ENCODE data around the gene BPIFB6. TPM values are rescaled to one million over a fixed set of nuclear protein-coding genes. Genes with fewer than 3 reads are reported as not detected.

Gene BPIFB6
- total RNA-seq, 1 experiment from 2014 or later: not detected

GRCh38 chr20:33067806-33068205 lies 36.4 kb downstream of the BPIFB6 start:
- CTCF ChIA-PET: no interaction called here
- in situ Hi-C loops (cut with HindIII; ENCODE audit: low pct_unique_long_range_greater_than_20kb, low sequenced_read_pairs): no loop called here
- POLR2A ChIA-PET: no interaction called here
- DNase-seq (ENCODE audit: low read depth, low spot score): no peak
- Histone ChIP-seq H3K27me3 (ENCODE audit: control insufficient read depth, insufficient read depth, low read length) (no peaks in the 10 kb centered on the region), H3K27ac (ENCODE audit: low read length) (no peak overlapping the region), H3K9me3 (ENCODE audit: control insufficient read depth, insufficient read depth, low read depth, low read length) (no peaks in the 10 kb centered on the region), H3K4me3 (ENCODE audit: low read depth in 2 of 2, low read length in 2 of 2) (no peak overlapping the region), H3K4me1 (ENCODE audit: control insufficient read depth, insufficient read depth, low read length) (no peaks in the 10 kb centered on the region), H3K36me3 (ENCODE audit: control insufficient read depth, insufficient read depth, low read length) (no peaks in the 10 kb centered on the region)
- no peak for ATAC-seq
- TF ChIP-seq POLR2AphosphoS5 (IDR thresholded peaks at IDR 0.05; ENCODE audit: low read depth, low read length) (no peak), SIN3A (IDR thresholded peaks at IDR 0.05; ENCODE audit: borderline replicate concordance, insufficient read depth, low read depth, low read length) (no peak), REST (IDR thresholded peaks at IDR 0.05; ENCODE audit: insufficient read depth in 1 of 2, low read depth in 2 of 2, low read length in 1 of 2) (no peak), TCF7L2 (IDR thresholded peaks at IDR 0.05; ENCODE audit: low read depth, low read length) (no peak), CTCF (IDR thresholded peaks at IDR 0.05) (no peak)
- BruUV-seq (replicated peaks): no TSS peak
- intact Hi-C loops (cut with micrococcal nuclease; ENCODE audit: unreplicated experiment): no loop called here

DNA sequence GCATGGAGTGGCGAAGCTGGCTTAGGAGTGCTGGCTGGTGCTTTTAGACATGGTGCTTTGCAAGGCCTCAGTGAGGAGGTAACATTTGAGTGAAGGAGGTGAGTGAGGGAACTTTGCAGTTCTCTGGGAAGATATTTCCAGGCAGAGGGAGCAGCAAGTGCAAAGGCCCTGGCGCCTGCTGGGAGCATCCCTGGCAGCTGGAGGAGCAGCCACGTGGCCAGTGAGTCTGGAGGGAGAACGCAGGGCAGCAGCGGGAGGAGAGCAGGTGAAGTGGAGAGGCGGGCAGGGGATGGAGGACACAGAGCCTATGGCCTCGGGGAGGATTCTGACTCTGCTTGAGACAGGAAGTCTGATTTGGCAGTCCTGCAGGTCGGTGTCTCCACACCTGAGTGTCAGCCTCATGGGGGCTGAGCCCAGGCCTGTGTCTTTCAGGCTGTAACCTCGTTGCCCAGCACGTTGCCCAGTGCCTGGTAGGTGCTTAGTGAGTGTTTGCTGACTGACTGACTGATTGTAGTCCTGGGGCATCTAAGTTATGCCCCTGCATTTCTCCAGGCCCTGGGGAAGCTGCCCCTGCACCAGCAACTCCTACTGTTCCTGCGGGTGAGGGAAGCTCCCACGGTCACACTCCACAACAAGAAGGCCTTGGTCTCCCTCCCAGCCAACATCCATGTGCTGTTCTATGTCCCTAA lies 36.9 kb downstream of the BPIFB6 start:
- Histone ChIP-seq H3K27me3 (ENCODE audit: control insufficient read depth, insufficient read depth, low read length) (no peaks in the 10 kb centered on the region), H3K27ac (ENCODE audit: low read length) (no peak overlapping the region), H3K4me3 (ENCODE audit: low read depth in 2 of 2, low read length in 2 of 2) (no peak overlapping the region), H3K9me3 (ENCODE audit: control insufficient read depth, insufficient read depth, low read depth, low read length) (no peaks in the 10 kb centered on the region), H3K36me3 (ENCODE audit: control insufficient read depth, insufficient read depth, low read length) (no peaks in the 10 kb centered on the region), H3K4me1 (ENCODE audit: control insufficient read depth, insufficient read depth, low read length) (no peaks in the 10 kb centered on the region)
- intact Hi-C loops (cut with micrococcal nuclease; ENCODE audit: unreplicated experiment) (no loop called here), in situ Hi-C loops (cut with HindIII; ENCODE audit: low pct_unique_long_range_greater_than_20kb, low sequenced_read_pairs) (no loop called here)
- ATAC-seq (no peak), DNase-seq (ENCODE audit: low read depth, low spot score) (no peak)
- ChIA-PET CTCF (no interaction called here), POLR2A (interaction anchor here (0.6 kb wide), 1 partner anchor 1000 kb away, joined by 8 read pairs; no protein-coding TSS in a partner anchor)
- TF ChIP-seq POLR2AphosphoS5 (IDR thresholded peaks at IDR 0.05; ENCODE audit: low read depth, low read length): no peak
- TF ChIP-seq CTCF (IDR thresholded peaks at IDR 0.05): no peak
- TF ChIP-seq REST (IDR thresholded peaks at IDR 0.05; ENCODE audit: insufficient read depth in 1 of 2, low read depth in 2 of 2, low read length in 1 of 2): no peak
- no peak for TF ChIP-seq SIN3A (IDR thresholded peaks at IDR 0.05; ENCODE audit: borderline replicate concordance, insufficient read depth, low read depth, low read length)
- TF ChIP-seq TCF7L2 (IDR thresholded peaks at IDR 0.05; ENCODE audit: low read depth, low read length): no peak
- BruUV-seq (replicated peaks): no TSS peak

Data from Panc1 (cell line).